OCI-LY3 (cell line): ENCODE measurements around the gene SPATA9.

Source experiments
- H2AFZ ChIP-seq: fragments of 200-600, 300-600 bp; shearing (Covaris generic); 2 replicates; pipeline ENCODE4 v1.6.0; 2014; ENCODE audit warnings: antibody characterized with exemption, low read depth, low read length
- H3K27ac ChIP-seq: fragments of 200-600, 300-600 bp; sonication (generic); 2 replicates; pipeline ENCODE4 v1.5.1; 2014; ENCODE audit warnings: mild to moderate bottlenecking, low read length, moderate library complexity, mixed read lengths
- H3K27me3 ChIP-seq: fragments of 200-600, 300-600 bp; sonication (generic); 2 replicates; pipeline ENCODE4 v1.6.1; 2014; ENCODE audit warnings: low read depth, low read length, mixed read lengths
- H3K36me3 ChIP-seq: fragments of 200-600, 300-600 bp; sonication (generic); replicated peaks from 2 replicates; pipeline ENCODE3; 2014; ENCODE audit warnings: low read depth, low read length, mixed read lengths
- H3K4me1 ChIP-seq: fragments of 300-600, 200-600 bp; sonication (generic); 2 replicates; pipeline ENCODE4 v1.6.1; 2014; ENCODE audit warnings: low read length, mixed read lengths
- H3K4me2 ChIP-seq: fragments of 200-600, 300-600 bp; sonication (generic); 2 replicates; pipeline ENCODE4 v1.6.1; 2014; ENCODE audit warnings: low read length, mixed read lengths
- H3K4me3 ChIP-seq: fragments of 300-600, 200-600 bp; sonication (generic); 2 replicates; pipeline ENCODE4 v1.5.1; 2014; ENCODE audit warnings: antibody characterized with exemption, mild to moderate bottlenecking, low read length, moderate library complexity
- H3K79me2 ChIP-seq: fragments of 300-600, 200-600 bp; shearing (Covaris generic); 2 replicates; pipeline ENCODE4 v1.6.1; 2014; ENCODE audit warnings: mild to moderate bottlenecking, low read length, mixed read lengths
- H3K9ac ChIP-seq: fragments of 300-600, 200-600 bp; shearing (Covaris generic); 2 replicates; pipeline ENCODE4 v1.6.0; 2014; ENCODE audit warnings: mild to moderate bottlenecking, low read length, moderate library complexity
- H3K9me3 ChIP-seq: fragments of 200-600, 300-600 bp; shearing (Covaris generic); 2 replicates; pipeline ENCODE4 v1.6.1; 2014; ENCODE audit warnings: low read length, mixed read lengths; ENCODE audit not compliant: insufficient read depth
- H4K20me1 ChIP-seq: fragments of 200-600, 300-600 bp; sonication (generic); 2 replicates; pipeline ENCODE4 v1.6.1; 2016; ENCODE audit warnings: low read length, mixed read lengths; ENCODE audit not compliant: insufficient read depth
- CTCF ChIP-seq: fragments of 200-600, 300-600 bp; sonication (generic); IDR thresholded peaks from 2 replicates; pipeline ENCODE4 v1.5.1; 2014; ENCODE audit warnings: antibody characterized with exemption, low read length, low read depth
- EZH2phosphoT487 ChIP-seq: fragments of 200-600 bp; shearing (Covaris generic); IDR thresholded peaks from 2 replicates; pipeline ENCODE4 v1.6.1; 2018; ENCODE audit warnings: antibody characterized with exemption, mixed run types, low read depth

Gene SPATA9

GRCh38 chr5:95704150-95704549 is 21.4 kb upstream of the SPATA9 start:
- Histone ChIP-seq H4K20me1 (no peaks in the 10 kb centered on the region), H3K27ac (no peak overlapping the region), H3K4me1 (no peaks in the 10 kb centered on the region), H3K36me3 (no peaks in the 10 kb centered on the region), H3K4me2 (no peak overlapping the region), H3K27me3 (no peaks in the 10 kb centered on the region), H3K9me3 (no peaks in the 10 kb centered on the region), H3K9ac (no peak overlapping the region), H3K4me3 (no peak overlapping the region), H2AFZ (no peak overlapping the region), H3K79me2 (no peaks in the 10 kb centered on the region)
- TF ChIP-seq EZH2phosphoT487 (no peak), CTCF (no peak)

- Histone ChIP-seq H3K4me2 (no peak overlapping the region), H3K27ac (no peak overlapping the region), H3K27me3 (no peaks in the 10 kb centered on the region), H3K4me3 (no peak overlapping the region), H2AFZ (no peak overlapping the region), H3K9ac (no peak overlapping the region), H4K20me1 (no peaks in the 10 kb centered on the region), H3K9me3 (no peaks in the 10 kb centered on the region), H3K79me2 (no peaks in the 10 kb centered on the region), H3K4me1 (no peaks in the 10 kb centered on the region), H3K36me3 (no peaks in the 10 kb centered on the region)
- TF ChIP-seq EZH2phosphoT487, result no peak
- no peak for TF ChIP-seq CTCF
Measured at GRCh38 chr5:95701074-95701473, 18.3 kb upstream of the SPATA9 start.

- H3K4me2 ChIP-seq, result no peak overlapping the region
- no peak for TF ChIP-seq EZH2phosphoT487
- TF ChIP-seq CTCF, result no peak
- H3K27ac ChIP-seq, result no peak overlapping the region
- no peaks in the 10 kb centered on the region for H3K79me2 ChIP-seq
- no peaks in the 10 kb centered on the region for H4K20me1 ChIP-seq
- no peak overlapping the region for H3K4me3 ChIP-seq
- no peak overlapping the region for H3K9ac ChIP-seq
- no peak overlapping the region for H2AFZ ChIP-seq
- H3K36me3 ChIP-seq, result no peaks in the 10 kb centered on the region
- H3K9me3 ChIP-seq, result no peaks in the 10 kb centered on the region
- H3K4me1 ChIP-seq, result no peaks in the 10 kb centered on the region
- no peaks in the 10 kb centered on the region for H3K27me3 ChIP-seq
Measured at GRCh38 chr5:95699337-95699736, 16.5 kb upstream of the SPATA9 start.

- no peaks in the 10 kb centered on the region for H3K79me2 ChIP-seq
Measured at GRCh38 chr5:95697781-95698681, 15.2 kb upstream of the SPATA9 start.

More at GRCh38 chr5:95697781-95698681, 15.2 kb upstream of the SPATA9 start:
- no peak overlapping the region for H3K9ac ChIP-seq
- H3K27me3 ChIP-seq, result no peaks in the 10 kb centered on the region
- H3K36me3 ChIP-seq, result no peaks in the 10 kb centered on the region
- no peak overlapping the region for H3K4me3 ChIP-seq
- no peak overlapping the region for H2AFZ ChIP-seq
- H3K27ac ChIP-seq, result no peak overlapping the region
- TF ChIP-seq EZH2phosphoT487 (no peak), CTCF (no peak)
- no peaks in the 10 kb centered on the region for H3K4me1 ChIP-seq
- H3K4me2 ChIP-seq, result no peak overlapping the region
- no peaks in the 10 kb centered on the region for H4K20me1 ChIP-seq
- H3K9me3 ChIP-seq, result no peaks in the 10 kb centered on the region
